Kidney (tissue), 14 donors: ENCODE measurements around the gene TRIM71. TPM values are rescaled to one million over a fixed set of nuclear protein-coding genes. Genes with fewer than 3 reads are reported as not detected.

Source experiments
- DNase-seq, 5 donors: peaks; one replicate each; pipeline ENCODE4 v3.0.0-alpha.2; 2013 to 2020
- FAIRE-seq: peaks from 2 replicates; lab custom pipeline; 2012; peaks lifted over from hg19 to GRCh38; lab: Jason Lieb, UNC
- H3K27ac ChIP-seq, 2 donors: one replicate each; pipeline ENCODE4 v1.7.0; 2013; ENCODE audit warnings: low read depth in 2 of 2, low read length in 2 of 2, inconsistent platforms in 1 of 2
- H3K27me3 ChIP-seq: one replicate; pipeline ENCODE4 v1.7.1; 2013; ENCODE audit warnings: low read length, inconsistent platforms; ENCODE audit not compliant: control insufficient read depth, insufficient read depth
- H3K36me3 ChIP-seq, 3 donors: one replicate each; pipeline versions ENCODE4 v1.7.0 to v1.7.1; 2013; ENCODE audit warnings: low read length in 3 of 3, control low read depth in 1 of 3, inconsistent platforms in 1 of 3; ENCODE audit not compliant: insufficient read depth in 3 of 3, control insufficient read depth in 2 of 3
- H3K4me1 ChIP-seq, 3 donors: one replicate each; pipeline versions ENCODE4 v1.7.0 to v1.7.1; 2013; ENCODE audit warnings: low read length in 3 of 3, inconsistent platforms in 1 of 3, low read depth in 1 of 3; ENCODE audit not compliant: control insufficient read depth in 2 of 3, insufficient read depth in 2 of 3
- H3K4me3 ChIP-seq, 3 donors: one replicate each; pipeline versions ENCODE4 v1.7.0 to v1.8.1; 2013; ENCODE audit warnings: low read length in 3 of 3, control low read depth in 1 of 3, inconsistent platforms in 1 of 3
- H3K9ac ChIP-seq, 3 donors: one replicate each; pipeline versions ENCODE4 v1.7.0 to v1.7.1; 2013; ENCODE audit warnings: low read length in 3 of 3, control low read depth in 1 of 3, inconsistent platforms in 1 of 3
- H3K9me3 ChIP-seq, 3 donors: one replicate each; pipeline versions ENCODE4 v1.7.0 to v1.7.1; 2013; ENCODE audit warnings: low read length in 3 of 3, control low read depth in 1 of 3, inconsistent platforms in 1 of 3; ENCODE audit not compliant: control insufficient read depth in 2 of 3, insufficient read depth in 1 of 3
- CTCF ChIP-seq: IDR thresholded peaks from 3 replicates; pipeline ENCODE4 v1.5.1; 2012; ENCODE audit warnings: mild to moderate bottlenecking, moderate library complexity, borderline replicate concordance; ENCODE audit not compliant: insufficient read depth; ENCODE audit errors: extremely low read depth
- intact Hi-C: fragments of 100-400 bp; cut with DNase I; formaldehyde crosslinking; loops from one replicate; pipeline ENCODE4 v1.11.1; 2022
- polyA plus RNA-seq: library from polyadenylated mRNA; stranded (reverse); fragments of 350-450 nt; fragmentation: Illumina TruSeq; extraction: RNeasy Lipid Tissue Mini Kit (QIAGEN cat#74804); gene quantifications from one replicate; pipeline ENCODE4 v1.2.3, GENCODE V29; 2014; ENCODE audit warnings: low read depth, low replicate concordance; ENCODE audit not compliant: insufficient read depth
- total RNA-seq: library from RNA; stranded (reverse); fragmentation: NEBNext Ultra II Directional; extraction: Animal tissue kit (Norgen Biotek cat#: 25700); gene quantifications from one replicate; pipeline ENCODE4 v1.2.1, GENCODE V29; 2021
- donor health status: control.
- donor health status: control.
- donor health status: control.
- donor health status: control.
- donor health status: control.
- donor health status: DM: yes; HTN: yes; CAD: no.
- donor health status: Normal renal cell carcinoma (clear cell type).

Gene TRIM71
- total and polyA plus RNA-seq, 2 donors from 2014 or later = 0.92 to 1.2 TPM

- Histone ChIP-seq H3K36me3 (no peaks in the 10 kb centered on the region), H3K27me3 (no peaks in the 10 kb centered on the region), H3K9me3 (no peaks in the 10 kb centered on the region), H3K4me3 (no peak overlapping the region), H3K9ac (no peak overlapping the region), H3K4me1 (peaks cover 0 to 16% (median 4%) of the 10 kb centered on the region in 3 donors), H3K27ac (no peak overlapping the region)
- intact Hi-C loops = no loop called here
- TF ChIP-seq CTCF = no peak
- no peak for DNase-seq
- no peak for FAIRE-seq
Observed at GRCh38 chr3:32855350-32855953, 37.7 kb downstream of the TRIM71 start.

- TF ChIP-seq CTCF = no peak
- H3K27me3 ChIP-seq = no peaks in the 10 kb centered on the region
- peaks cover 0 to 13% (median 4%) of the 10 kb centered on the region in 3 donors for H3K4me1 ChIP-seq
- H3K27ac ChIP-seq = peak overlapping the region; percentile 30 to 48
- intact Hi-C loops = no loop called here
- DNase-seq (no peak), FAIRE-seq (no peak)
- no peak overlapping the region for H3K4me3 ChIP-seq
- no peaks in the 10 kb centered on the region for H3K36me3 ChIP-seq
- no peaks in the 10 kb centered on the region for H3K9me3 ChIP-seq
- peak overlapping the region in 1 of 3 donors; percentile 19 for H3K9ac ChIP-seq
Observed at GRCh38 chr3:32856355-32856889, 38.6 kb downstream of the TRIM71 start.

- no peak for FAIRE-seq
- no peak for DNase-seq
- no peak overlapping the region for H3K9ac ChIP-seq
- intact Hi-C loops = no loop called here
- H3K27me3 ChIP-seq = no peaks in the 10 kb centered on the region
- no peaks in the 10 kb centered on the region for H3K9me3 ChIP-seq
- H3K4me3 ChIP-seq = no peak overlapping the region
- peak overlapping the region; percentile 30 to 48 for H3K27ac ChIP-seq
- peaks cover 0 to 13% (median 4%) of the 10 kb centered on the region in 3 donors for H3K4me1 ChIP-seq
- no peak for TF ChIP-seq CTCF
- no peaks in the 10 kb centered on the region for H3K36me3 ChIP-seq
Observed at GRCh38 chr3:32856901-32857507, 39.2 kb downstream of the TRIM71 start.
